K562 (cell line): Measurements from ENCODE around the gene C2orf81. TPM values are rescaled to one million over a fixed set of nuclear protein-coding genes. Genes with fewer than 3 reads are reported as not detected.

ENCODE experiments used
- ATAC-seq: fragments of 200-7000 bp; cut with Tn5 transposase; 3 replicates; pipeline ENCODE4 v1.9.1; 2020; ENCODE audit warnings: moderate library complexity
- BruUV-seq: library from RNA; stranded (reverse); fragments of 400-500 nt; replicated peaks from 2 replicates; lab custom pipeline; 2021; lab: Mats Ljungman, UMichigan
- CTCF ChIA-PET: fragments of 300-600 bp; formaldehyde crosslinking; extraction: SDS; loops from one replicate; lab custom pipeline; 2021; ENCODE audit warnings: low intra/inter-chr PET ratio; lab: Yijun Ruan, JAX
- POLR2A ChIA-PET: fragments of 300-600, 350-650 bp; sonication (Branson Sonifier 250); formaldehyde crosslinking; extraction: SDS; loops from one replicate; lab custom pipeline; 2021; ENCODE audit warnings: antibody characterized with exemption, inconsistent platforms; lab: Yijun Ruan, JAX
- DNase-seq, 4 experiments: peaks; one replicate each; pipeline versions ENCODE4 v3.0.0 to v3.0.0-alpha.2; 2011 to 2018; ENCODE audit warnings: low spot score in 3 of 4, mixed read lengths in 3 of 4; ENCODE audit errors: extremely low read depth in 1 of 4
- FAIRE-seq: peaks from 2 replicates; lab custom pipeline; 2011; peaks lifted over from hg19 to GRCh38; lab: Jason Lieb, UNC
- H2AFZ ChIP-seq: 2 replicates; pipeline ENCODE4 v1.6.0; 2011; ENCODE audit warnings: low read depth, low read length, control low read depth, inconsistent platforms
- H3K27ac ChIP-seq: fragments of 200-600 bp; 3 replicates; pipeline ENCODE4 v1.8.0; 2011; ENCODE audit warnings: low read depth, mild to moderate bottlenecking, control low read depth, inconsistent platforms, low read length, moderate library complexity, mixed read lengths; ENCODE audit errors: extremely low read depth
- H3K27me3 ChIP-seq, 2 experiments: fragments of 300-600 bp in 1 of 2; 2 replicates in 1 of 2; 3 replicates in 1 of 2; pipeline versions ENCODE4 v1.6.0 to v1.8.0; 2011; ENCODE audit warnings: inconsistent platforms in 2 of 2, low read length in 2 of 2, mild to moderate bottlenecking in 1 of 2, mixed read lengths in 1 of 2, moderate library complexity in 1 of 2; ENCODE audit not compliant: control insufficient read depth in 2 of 2, insufficient read depth in 2 of 2
- H3K36me3 ChIP-seq: fragments of 300-600 bp; 3 replicates; pipeline ENCODE4 v1.8.0; 2011; ENCODE audit warnings: mild to moderate bottlenecking, low read length, inconsistent platforms; ENCODE audit not compliant: control insufficient read depth, insufficient read depth
- H3K4me1 ChIP-seq, 2 experiments: fragments of 200-600 bp in 1 of 2; replicated peaks in 1 of 2; 2 replicates in 1 of 2; 3 replicates in 1 of 2; pipeline versions ENCODE4 v1.5.1 to v1.8.0; 2011; ENCODE audit warnings: inconsistent platforms in 2 of 2, low read length in 2 of 2, mild to moderate bottlenecking in 1 of 2, mixed read lengths in 1 of 2, moderate library complexity in 1 of 2; ENCODE audit not compliant: control insufficient read depth in 2 of 2, insufficient read depth in 2 of 2
- H3K4me2 ChIP-seq: 2 replicates; pipeline ENCODE4 v1.6.1; 2011; ENCODE audit warnings: low read length, control low read depth, inconsistent platforms, mixed read lengths; ENCODE audit not compliant: insufficient read depth
- H3K4me3 ChIP-seq: fragments of 200-600 bp; sonication (generic), shearing (Covaris generic); 2 replicates; pipeline ENCODE4 v1.5.1; 2016; ENCODE audit warnings: control low read depth, inconsistent platforms
- H3K79me2 ChIP-seq: fragments of 200-600 bp; 3 replicates; pipeline ENCODE4 v1.8.0; 2011; ENCODE audit warnings: low read length, inconsistent platforms; ENCODE audit not compliant: control insufficient read depth, insufficient read depth
- H3K9ac ChIP-seq, 2 experiments: 2 replicates each; pipeline versions ENCODE4 v1.6.0 to v1.6.1; 2011; ENCODE audit warnings: low read depth in 2 of 2, low read length in 2 of 2, control low read depth in 1 of 2, inconsistent platforms in 1 of 2, mild to moderate bottlenecking in 1 of 2, mixed read lengths in 1 of 2; ENCODE audit not compliant: insufficient read depth in 1 of 2
- H3K9me1 ChIP-seq: one replicate; pipeline ENCODE4 v1.6.0; 2011; ENCODE audit warnings: inconsistent platforms, mild to moderate bottlenecking, low read length, moderate library complexity; ENCODE audit not compliant: control insufficient read depth, insufficient read depth
- H3K9me3 ChIP-seq: replicated peaks from 2 replicates; pipeline ENCODE4 v1.5.1; 2011; ENCODE audit warnings: low read depth, low read length, inconsistent platforms; ENCODE audit not compliant: control insufficient read depth, insufficient read depth
- H4K20me1 ChIP-seq: replicated peaks from 2 replicates; pipeline ENCODE4 v1.6.1; 2011; ENCODE audit warnings: low read length, inconsistent platforms, mixed read lengths; ENCODE audit not compliant: control insufficient read depth, insufficient read depth
- ETV6 ChIP-seq, 3 experiments: fragments of 150-350 bp in 1 of 3; sonication (generic) in 1 of 3; formaldehyde crosslinking in 1 of 3; IDR thresholded peaks; 2 replicates each; pipeline versions ENCODE4 v1.6.1 to v1.8.0; 2014 to 2022; ENCODE audit warnings: borderline replicate concordance in 2 of 3, low read depth in 2 of 3, antibody characterized with exemption in 1 of 3, low read length in 1 of 3, mild to moderate bottlenecking in 1 of 3, missing genetic modification reagents in 1 of 3
- TFAM ChIP-seq: fragments of 250-450 bp; sonication (Bioruptor Pico); conservative IDR thresholded peaks from 2 replicates; pipeline ENCODE4 v1.5.0; 2021; ENCODE audit warnings: mild to moderate bottlenecking, moderate library complexity
- ZNF77 ChIP-seq: fragments of 250-450 bp; sonication (Bioruptor Pico); IDR thresholded peaks from 2 replicates; pipeline ENCODE4 v1.5.0; 2020
- WGBS: fragments of 100-300 bp; shearing (Covaris generic); methylation state at CpG from one replicate; pipeline ENCODE4 v1.1.6; 2016; ENCODE audit warnings: low coverage, mixed read lengths; ENCODE audit not compliant: insufficient coverage; ENCODE audit errors: missing lambda C conversion rate; 5-methylcytosine and 5-hydroxymethylcytosine counted together
- in situ Hi-C: fragments of 300-500 bp; cut with MboI; formaldehyde crosslinking; loops from 4 replicates; pipeline ENCODE4 v1.15.0; 2018; ENCODE audit warnings: inconsistent platforms, mixed read lengths
- intact Hi-C: fragments of 100-400 bp; cut with micrococcal nuclease; formaldehyde crosslinking; loops from 2 replicates; pipeline ENCODE4 v1.14.2; 2022
- polyA plus RNA-seq, 8 experiments: library from polyadenylated mRNA; depleted of rRNA in 4 of 8; stranded (reverse) in 5 of 8; unstranded in 3 of 8; fragments of >200 nt; fragmentation: Nextera tagmentation in 2 of 8; fragmentation: Illumina TruSeq in 1 of 8; extraction: Ambion mirVana in 2 of 8; extraction: Trizol in 1 of 8; gene quantifications; 2 replicates each; pipeline versions ENCODE4 v1.2.1 to v1.2.3, GENCODE V29; 2011 to 2014; ENCODE audit warnings: inconsistent platforms in 1 of 8, missing spikeins in 1 of 8
- total RNA-seq, 7 experiments: library from RNA; depleted of rRNA in 6 of 7; stranded (reverse); fragments of >200 nt in 6 of 7; fragmentation: Illumina TruSeq in 2 of 7; extraction: Trizol in 2 of 7; gene quantifications; 2 replicates each; pipeline versions ENCODE4 v1.2.1 to v1.2.3, GENCODE V29; 2011 to 2021; ENCODE audit warnings: low replicate concordance in 1 of 7
- TF ChIP-seq, protein P1 (sequence below): fragments of 250-450 bp; sonication (Bioruptor Pico); IDR thresholded peaks from 2 replicates; pipeline ENCODE4 v1.5.0; 2021

The C2orf81 gene
- total and polyA plus RNA-seq, 9 of the 15 experiments (the other 6 are each of a cell fraction or from before 2014, with no cell fraction given) = 0.06 TPM; not detected in 8

DNA sequence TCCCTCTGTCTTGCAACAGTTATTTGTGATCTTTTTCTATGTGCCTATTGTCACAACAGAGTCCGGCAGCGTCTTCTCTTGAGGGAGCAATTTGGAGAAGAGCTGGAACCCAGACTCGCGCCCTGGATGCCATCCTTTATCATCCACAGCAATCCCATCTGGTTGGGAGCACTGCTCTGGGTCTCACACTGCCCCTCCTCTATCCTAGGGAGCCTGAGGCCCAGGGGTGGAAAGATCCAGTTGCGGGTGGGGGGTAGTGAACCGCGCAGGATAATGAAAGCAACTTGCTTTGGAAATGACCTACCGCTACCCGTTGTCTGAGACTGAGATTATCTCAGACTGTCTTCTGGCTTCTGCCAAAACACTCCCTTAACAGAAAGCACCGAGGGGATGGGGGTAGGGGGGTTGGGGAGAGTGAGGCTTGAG, 37.5 kb upstream of the C2orf81 start:
- Histone ChIP-seq H3K9me3 (no peaks in the 10 kb centered on the region), H3K9me1 (no peaks in the 10 kb centered on the region), H3K36me3 (peaks cover 35% of the 10 kb centered on the region), H2AFZ (peak overlapping the region; percentile 28; the same call in 1 of the 2 replicates), H4K20me1 (no peaks in the 10 kb centered on the region; the same call in 1 of the 2 replicates), H3K27me3 (no peaks in the 10 kb centered on the region), H3K4me1 (peaks cover 7 to 36% of the 10 kb centered on the region in 2 experiments), H3K4me3 (peak overlapping the region; percentile 53), H3K9ac (peak overlapping the region; percentile 37 to 85; a peak in 3 of 4 replicates), H3K79me2 (peaks cover 15% of the 10 kb centered on the region; the same call in 2 of the 3 replicates), H3K4me2 (peak overlapping the region; percentile 87), H3K27ac (no peak overlapping the region)
- in situ Hi-C loops = no loop called here
- intact Hi-C loops = no loop called here
- ChIA-PET POLR2A (interaction anchor here (0.6 to 2.5 kb wide), 9 partner anchors 8 to 135 kb away, joined by 3 to 12 read pairs (median 4); partner anchors contain the start of genes AUP1 and HTRA2), CTCF (no interaction called here)
- FAIRE-seq = no peak
- DNase-seq = no peak
- BruUV-seq = no TSS peak
- whole genome bisulfite sequencing = 4% methylated on average over 10 of the region's 10 CpGs
- ATAC-seq = no peak
- TF ChIP-seq ZNF77 (no peak), TFAM (CRISPR knock-in tag) (no peak), ETV6 (IDR thresholded peaks at IDR 0.05; ENCODE audit: borderline replicate concordance in 1 of 2, low read depth in 2 of 2, low read length in 1 of 2) (no peak), ETV6 (CRISPR knock-in tag; IDR thresholded peaks at IDR 0.05; ENCODE audit: borderline replicate concordance) (no peak)
- TF ChIP-seq, protein P1, sequence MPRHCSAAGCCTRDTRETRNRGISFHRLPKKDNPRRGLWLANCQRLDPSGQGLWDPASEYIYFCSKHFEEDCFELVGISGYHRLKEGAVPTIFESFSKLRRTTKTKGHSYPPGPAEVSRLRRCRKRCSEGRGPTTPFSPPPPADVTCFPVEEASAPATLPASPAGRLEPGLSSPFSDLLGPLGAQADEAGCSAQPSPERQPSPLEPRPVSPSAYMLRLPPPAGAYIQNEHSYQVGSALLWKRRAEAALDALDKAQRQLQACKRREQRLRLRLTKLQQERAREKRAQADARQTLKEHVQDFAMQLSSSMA = no peak
